Muscle layer of colon (tissue), 2 donors: ENCODE measurements around the gene SBK2.
"Not testable (repeated sequence)": the region's sequence is repeated elsewhere in the genome, so short reads cannot be mapped to it uniquely, and the experiment has no call there.

Experiments used
- H3K27ac ChIP-seq: one replicate; pipeline ENCODE4 v1.7.0; 2013; ENCODE audit warnings: low read depth, mild to moderate bottlenecking, low read length, moderate library complexity
- H3K27me3 ChIP-seq, 2 donors: one replicate each; pipeline ENCODE4 v1.7.0; 2013; ENCODE audit warnings: low read length in 2 of 2, mild to moderate bottlenecking in 2 of 2; ENCODE audit not compliant: insufficient read depth in 2 of 2, control insufficient read depth in 1 of 2
- H3K36me3 ChIP-seq: one replicate; pipeline ENCODE4 v1.7.0; 2013; ENCODE audit warnings: mild to moderate bottlenecking, low read length; ENCODE audit not compliant: insufficient read depth
- H3K4me1 ChIP-seq: one replicate; pipeline ENCODE4 v1.7.0; 2013; ENCODE audit warnings: mild to moderate bottlenecking, low read length; ENCODE audit not compliant: insufficient read depth
- H3K4me3 ChIP-seq, 2 donors: one replicate each; pipeline ENCODE4 v1.7.0; 2013; ENCODE audit warnings: low read length in 2 of 2, low read depth in 1 of 2, mild to moderate bottlenecking in 1 of 2, moderate library complexity in 1 of 2
- H3K9ac ChIP-seq: one replicate; pipeline ENCODE4 v1.7.0; 2013; ENCODE audit warnings: low read length
- H3K9me3 ChIP-seq: one replicate; pipeline ENCODE4 v1.7.0; 2013; ENCODE audit warnings: mild to moderate bottlenecking, low read length
- donor health status: abdominal sarcoma.
- donor health status: Adenocarcinoma of cecum.

SBK2 gene

DNA sequence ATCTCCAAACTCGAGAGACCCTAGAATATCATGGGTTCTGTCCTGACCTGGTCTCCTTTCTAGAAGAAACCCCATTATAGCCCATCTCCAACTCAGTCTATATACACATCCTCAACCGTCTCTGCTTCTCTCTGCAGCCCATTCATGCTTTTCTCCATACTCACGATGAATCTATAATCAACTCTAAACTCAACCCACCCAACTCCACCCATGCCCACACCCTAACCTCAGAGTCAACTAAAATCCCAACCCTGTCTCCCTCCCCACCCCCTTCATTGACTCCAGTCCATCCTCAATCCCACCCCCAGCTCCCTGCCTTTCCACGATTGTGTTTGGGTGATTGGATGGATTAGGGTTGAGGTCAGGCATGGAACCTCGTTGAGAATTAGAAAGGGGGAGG lies 6.6 kb upstream of the SBK2 start:
- Histone ChIP-seq H3K27ac (no peak overlapping the region), H3K27me3 (peaks cover 0 to 24% of the 10 kb centered on the region in 2 donors), H3K9ac (no peak overlapping the region), H3K36me3 (no peaks in the 10 kb centered on the region), H3K4me1 (no peaks in the 10 kb centered on the region), H3K9me3 (no peaks in the 10 kb centered on the region), H3K4me3 (no peak overlapping the region)

DNA sequence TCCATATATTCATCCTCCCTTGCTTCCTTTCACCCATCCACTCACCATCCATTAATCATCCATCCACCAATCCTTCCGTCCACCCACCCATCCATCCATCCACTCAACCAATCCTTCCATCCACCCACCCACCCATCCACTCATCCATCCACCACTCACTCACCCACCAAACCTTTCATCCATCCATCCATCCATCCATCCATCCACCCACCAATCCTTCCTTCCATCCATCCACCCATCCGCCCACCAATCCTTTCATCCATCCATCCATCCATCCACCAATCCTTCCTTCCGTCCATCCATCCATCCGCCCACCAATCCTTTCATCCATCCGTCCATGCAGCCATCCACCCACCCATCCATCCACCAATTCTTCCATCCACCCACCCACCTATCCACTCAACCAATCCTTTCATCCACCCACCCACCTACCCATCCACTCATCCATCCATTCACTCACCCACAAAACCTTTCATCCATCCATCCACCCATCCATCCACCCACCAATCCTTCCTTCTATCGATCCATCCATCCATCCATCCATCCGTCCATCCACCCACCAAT lies 5.4 kb upstream of the SBK2 start:
- Histone ChIP-seq H3K9me3 (no peaks in the 10 kb centered on the region), H3K27ac (no peak overlapping the region), H3K4me1 (no peaks in the 10 kb centered on the region), H3K36me3 (no peaks in the 10 kb centered on the region), H3K27me3 (peaks cover 0 to 24% of the 10 kb centered on the region in 2 donors), H3K9ac (no peak overlapping the region), H3K4me3 (no peak overlapping the region)

DNA sequence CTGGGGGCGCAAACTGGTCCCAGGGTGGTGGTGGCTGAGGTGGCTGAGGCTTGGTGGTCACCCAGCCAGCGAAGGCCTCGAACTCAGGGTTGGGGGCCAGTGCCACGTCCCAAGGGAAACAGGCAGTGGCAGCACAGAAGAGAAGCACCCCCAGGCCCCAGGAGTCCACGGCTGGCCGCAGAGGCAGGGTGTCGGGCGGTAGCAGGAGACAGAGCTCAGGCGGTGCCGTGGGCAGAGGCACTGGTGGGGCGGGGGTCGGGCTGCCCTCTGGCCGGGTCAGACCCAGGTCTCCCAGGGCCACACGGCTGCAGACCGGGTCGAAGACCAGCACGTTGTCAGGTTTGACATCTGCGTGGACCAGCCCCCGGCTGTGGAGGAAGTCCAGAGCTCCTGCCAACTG lies 4.2 kb upstream of the SBK2 start:
- Histone ChIP-seq H3K36me3 (no peaks in the 10 kb centered on the region), H3K9me3 (no peaks in the 10 kb centered on the region), H3K27ac (no peak overlapping the region), H3K4me1 (no peaks in the 10 kb centered on the region), H3K27me3 (peaks cover 0 to 16% of the 10 kb centered on the region in 2 donors), H3K4me3 (no peak overlapping the region), H3K9ac (no peak overlapping the region)

DNA sequence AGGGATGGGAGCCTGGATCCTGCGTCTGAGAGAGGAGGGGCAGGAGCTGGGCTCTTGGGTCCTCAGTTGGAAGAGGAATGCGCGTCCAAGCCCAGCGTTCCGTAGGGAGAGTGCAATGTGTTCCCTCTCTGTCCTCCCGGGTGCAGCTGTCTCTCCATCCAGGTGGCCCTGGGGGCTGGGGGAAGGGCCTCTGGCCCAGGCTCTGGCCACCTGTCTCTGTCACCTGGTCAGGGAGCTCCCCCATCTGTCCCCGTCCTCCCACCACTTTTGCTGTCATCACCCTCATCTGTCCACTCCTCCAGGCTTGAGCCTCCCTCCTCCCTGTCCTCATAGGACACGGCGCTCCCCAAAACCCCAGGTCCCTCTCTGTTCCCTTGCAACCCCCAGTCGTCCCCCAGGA lies 3.7 kb upstream of the SBK2 start:
- H3K36me3 ChIP-seq: no peaks in the 10 kb centered on the region
- H3K4me3 ChIP-seq: no peak overlapping the region
- no peaks in the 10 kb centered on the region for H3K9me3 ChIP-seq
- no peak overlapping the region for H3K9ac ChIP-seq
- H3K27ac ChIP-seq: no peak overlapping the region
- no peaks in the 10 kb centered on the region for H3K4me1 ChIP-seq
- peaks cover 0 to 16% of the 10 kb centered on the region in 2 donors for H3K27me3 ChIP-seq

DNA sequence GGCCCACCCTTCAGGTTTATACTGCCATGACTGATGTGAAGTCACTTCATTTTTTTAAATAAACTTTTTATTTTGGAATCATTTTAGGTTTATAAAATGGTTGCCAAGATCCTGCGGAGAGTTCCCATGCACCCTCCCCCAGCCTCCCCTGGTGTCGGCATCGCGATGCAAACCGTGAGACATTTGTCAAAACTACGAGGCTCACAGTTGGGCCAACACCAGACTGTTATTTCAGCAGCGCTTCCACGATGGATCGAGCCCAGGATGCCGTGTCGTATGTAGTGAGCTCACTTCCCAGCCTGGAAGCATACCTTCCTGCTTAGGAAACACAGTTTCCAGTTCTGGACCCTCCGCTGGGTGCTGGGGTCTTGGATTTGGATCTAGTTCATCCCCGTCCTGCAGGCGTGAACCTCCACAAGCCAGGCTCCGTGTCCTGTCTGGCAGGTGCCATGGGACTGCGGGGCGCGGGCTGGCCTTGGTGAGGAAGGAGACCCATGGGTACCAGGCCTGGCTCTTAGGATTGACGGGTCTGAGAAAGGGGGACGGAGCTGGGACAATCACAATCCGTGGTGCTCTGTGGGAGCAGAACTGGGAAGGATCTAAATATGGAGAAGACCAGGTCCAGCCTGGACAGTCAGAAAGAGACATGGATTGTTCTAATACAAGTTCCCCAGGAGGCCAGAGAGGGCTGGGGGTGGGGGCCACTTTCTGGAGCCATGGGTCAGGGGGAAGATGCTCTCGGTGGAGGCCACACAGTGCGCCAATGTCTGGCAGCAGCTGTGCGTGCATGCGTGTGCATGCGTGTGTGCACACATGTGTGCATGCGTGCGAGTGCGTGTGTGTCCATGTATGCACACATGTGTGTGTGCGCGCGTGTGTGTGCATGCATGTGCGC lies 2.4 kb upstream of the SBK2 start:
- Histone ChIP-seq H3K36me3 (no peaks in the 10 kb centered on the region), H3K4me1 (no peaks in the 10 kb centered on the region), H3K9me3 (no peaks in the 10 kb centered on the region), H3K27me3 (peaks cover 0 to 7% of the 10 kb centered on the region in 2 donors), H3K4me3 (no peak overlapping the region), H3K9ac (no peak overlapping the region), H3K27ac (no peak overlapping the region)

DNA sequence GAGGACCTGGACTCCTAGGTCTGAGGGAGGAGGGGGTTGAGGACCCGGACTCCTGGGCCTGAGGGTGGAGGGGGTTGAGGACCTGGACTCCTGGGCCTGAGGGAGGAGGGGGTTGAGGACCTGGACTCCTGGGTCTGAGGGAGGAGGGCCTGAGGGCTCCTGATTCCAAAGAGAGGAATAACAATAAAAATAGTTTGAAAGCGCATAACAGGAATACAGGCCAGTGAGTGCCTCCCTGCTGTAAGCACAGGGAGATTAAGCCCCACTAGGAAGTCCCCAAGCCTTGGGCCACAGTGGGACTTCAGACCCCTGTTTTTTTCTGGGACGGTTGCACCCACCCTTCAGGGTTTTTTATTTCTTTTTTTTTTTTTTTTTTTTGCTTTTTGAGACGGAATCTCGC lies 1.2 kb upstream of the SBK2 start:
- Histone ChIP-seq H3K9ac (no peak overlapping the region), H3K36me3 (no peaks in the 10 kb centered on the region), H3K27ac (no peak overlapping the region), H3K9me3 (no peaks in the 10 kb centered on the region), H3K4me1 (no peaks in the 10 kb centered on the region), H3K27me3 (peaks cover 0 to 4% of the 10 kb centered on the region in 2 donors), H3K4me3 (no peak overlapping the region)

DNA sequence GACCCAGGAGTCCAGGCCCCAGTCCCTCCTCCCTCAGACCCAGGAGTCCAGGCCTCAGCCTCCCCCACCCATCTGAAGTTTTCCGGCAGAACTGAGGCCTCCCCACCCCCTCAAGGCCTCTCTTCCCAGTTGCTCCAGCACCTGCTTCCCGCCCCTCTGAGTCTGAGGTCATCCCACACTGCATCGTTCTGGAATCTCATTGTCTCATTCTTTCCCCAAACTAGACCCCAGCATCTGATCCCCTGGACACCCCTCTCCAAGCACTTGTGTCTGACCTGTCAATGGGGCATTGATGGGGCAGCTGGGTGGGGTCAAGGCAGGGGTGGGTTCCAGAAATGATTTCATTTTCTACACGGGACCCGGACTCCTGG lies 793 bp upstream of the SBK2 start:
- Histone ChIP-seq H3K27me3 (peaks cover 0 to 4% of the 10 kb centered on the region in 2 donors), H3K9ac (no peak overlapping the region), H3K9me3 (no peaks in the 10 kb centered on the region), H3K4me1 (no peaks in the 10 kb centered on the region), H3K27ac (no peak overlapping the region), H3K36me3 (no peaks in the 10 kb centered on the region), H3K4me3 (no peak overlapping the region)

DNA sequence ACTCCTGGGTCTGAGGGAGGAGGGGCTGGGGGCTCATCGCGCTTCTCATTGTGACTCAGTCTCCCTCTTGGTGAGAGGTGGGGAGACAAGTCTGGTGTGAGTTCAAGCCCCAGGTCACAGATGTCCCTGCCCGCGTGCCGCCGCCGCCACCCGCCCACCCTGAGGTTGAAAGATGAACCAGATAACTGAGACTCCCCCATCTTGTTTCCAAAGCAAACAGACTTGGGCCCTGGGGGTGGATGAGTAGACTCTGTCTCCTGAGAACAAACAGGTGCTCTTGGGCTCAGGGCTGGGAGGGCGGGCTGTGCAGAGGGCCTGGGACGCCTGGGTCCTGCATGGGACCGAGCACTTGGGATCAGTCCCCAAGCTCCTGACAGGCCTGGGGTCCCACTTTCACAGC lies 567 bp downstream of the SBK2 start:
- H3K4me3 ChIP-seq: no peak overlapping the region

DNA sequence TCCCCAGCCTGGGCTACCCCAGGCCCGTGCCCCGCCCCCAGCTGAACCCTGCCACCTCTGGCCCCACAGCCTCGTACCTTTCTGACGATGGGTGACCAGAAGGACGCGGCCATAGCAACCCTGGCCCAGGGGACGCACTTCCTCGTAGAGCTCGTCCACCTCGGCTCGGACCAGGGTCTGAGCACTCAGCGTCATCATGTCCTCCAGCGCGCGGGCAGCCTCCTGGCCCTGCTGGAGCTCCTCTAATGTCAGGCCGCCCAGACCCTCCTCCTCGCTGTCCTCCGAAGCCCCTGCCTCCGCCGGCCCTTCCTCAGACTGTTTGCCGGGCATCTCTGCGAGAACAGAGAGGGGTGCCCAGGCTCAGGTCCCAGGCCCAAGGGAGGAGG lies 975 bp downstream of the SBK2 start:
- H3K27ac ChIP-seq: no peak overlapping the region

More for the DNA sequence above, 567 bp downstream of the SBK2 start:
- Histone ChIP-seq H3K36me3 (no peaks in the 10 kb centered on the region), H3K4me1 (no peaks in the 10 kb centered on the region), H3K9me3 (no peaks in the 10 kb centered on the region), H3K27ac (no peak overlapping the region), H3K27me3 (peaks cover 0 to 4% of the 10 kb centered on the region in 2 donors), H3K9ac (no peak overlapping the region)

DNA sequence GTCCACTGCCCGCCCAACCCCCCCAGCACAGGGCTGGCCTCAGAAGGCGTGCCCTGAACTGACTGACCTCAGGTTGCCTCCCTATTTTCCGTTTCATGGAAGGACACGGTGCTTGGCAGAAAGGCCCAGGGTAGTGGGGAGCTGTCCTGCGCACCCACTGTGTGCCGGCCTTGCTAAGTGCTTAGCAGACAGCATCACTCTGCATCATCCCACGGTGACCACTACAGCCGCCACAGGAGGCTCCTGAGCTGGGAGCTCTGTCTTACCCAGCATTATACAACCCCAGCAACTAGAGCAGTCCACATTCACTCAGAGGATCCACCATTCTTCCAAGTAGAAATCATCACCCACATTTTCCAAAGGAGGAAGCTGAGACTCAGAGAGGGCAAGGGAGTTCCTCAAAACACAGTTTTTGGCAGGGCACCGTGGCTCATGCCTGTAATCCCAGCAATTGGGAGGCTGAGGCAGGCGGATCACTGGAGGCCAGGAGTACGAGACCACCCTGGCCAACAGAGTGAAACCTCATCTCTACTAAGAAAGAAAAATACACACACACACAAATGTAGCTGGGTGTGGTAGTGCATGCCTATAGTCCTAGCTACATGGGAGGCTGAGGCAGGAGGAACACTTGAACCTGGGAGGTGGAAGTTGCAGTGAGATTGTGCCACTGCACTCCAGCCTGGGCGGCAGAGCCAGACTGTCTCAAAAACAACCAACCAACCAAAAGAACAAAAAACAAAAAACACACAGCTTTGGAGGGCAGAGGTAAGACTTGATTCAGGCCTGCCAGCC lies 1.6 kb downstream of the SBK2 start:
- Histone ChIP-seq H3K27ac (no peak overlapping the region), H3K9me3 (no peaks in the 10 kb centered on the region), H3K4me1 (no peaks in the 10 kb centered on the region), H3K36me3 (no peaks in the 10 kb centered on the region), H3K9ac (no peak overlapping the region), H3K4me3 (no peak overlapping the region), H3K27me3 (peaks cover 0 to 4% of the 10 kb centered on the region in 2 donors)

More for the DNA sequence above, 975 bp downstream of the SBK2 start:
- H3K27me3 ChIP-seq: peaks cover 0 to 4% of the 10 kb centered on the region in 2 donors
- H3K36me3 ChIP-seq: no peaks in the 10 kb centered on the region
- no peaks in the 10 kb centered on the region for H3K9me3 ChIP-seq
- no peak overlapping the region for H3K9ac ChIP-seq
- H3K4me1 ChIP-seq: no peaks in the 10 kb centered on the region
- H3K4me3 ChIP-seq: no peak overlapping the region

DNA sequence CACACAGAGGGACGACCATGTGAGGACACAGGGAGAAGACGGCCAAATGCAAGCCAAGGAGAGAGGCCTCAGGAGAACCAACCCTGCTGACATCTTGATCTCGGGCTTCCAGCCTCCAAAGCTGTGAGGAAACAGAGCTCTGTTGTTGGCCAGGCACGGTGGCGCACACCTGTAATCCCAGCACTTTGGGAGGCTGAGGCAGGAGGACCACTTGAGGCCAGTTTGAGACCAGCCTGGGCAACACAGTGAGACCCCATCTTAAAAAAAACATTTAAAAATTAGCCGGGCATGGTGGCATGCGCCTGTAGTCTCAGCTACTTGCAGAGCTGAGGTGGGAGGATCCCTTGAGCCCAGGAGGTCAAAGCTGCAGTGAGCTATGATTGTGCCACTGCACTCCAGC lies 2.7 kb downstream of the SBK2 start:
- H3K9me3 ChIP-seq, H3K27ac ChIP-seq, H3K4me3 ChIP-seq, H3K36me3 ChIP-seq, H3K27me3 ChIP-seq, H3K4me1 ChIP-seq, H3K9ac ChIP-seq: not testable (repeated sequence)
